ENCODE results near the gene RUBCNL.
"Not testable (repeated sequence)": the region's sequence is repeated elsewhere in the genome, so short reads cannot be mapped to it uniquely, and the experiment has no call there.

Gene RUBCNL, protein sequence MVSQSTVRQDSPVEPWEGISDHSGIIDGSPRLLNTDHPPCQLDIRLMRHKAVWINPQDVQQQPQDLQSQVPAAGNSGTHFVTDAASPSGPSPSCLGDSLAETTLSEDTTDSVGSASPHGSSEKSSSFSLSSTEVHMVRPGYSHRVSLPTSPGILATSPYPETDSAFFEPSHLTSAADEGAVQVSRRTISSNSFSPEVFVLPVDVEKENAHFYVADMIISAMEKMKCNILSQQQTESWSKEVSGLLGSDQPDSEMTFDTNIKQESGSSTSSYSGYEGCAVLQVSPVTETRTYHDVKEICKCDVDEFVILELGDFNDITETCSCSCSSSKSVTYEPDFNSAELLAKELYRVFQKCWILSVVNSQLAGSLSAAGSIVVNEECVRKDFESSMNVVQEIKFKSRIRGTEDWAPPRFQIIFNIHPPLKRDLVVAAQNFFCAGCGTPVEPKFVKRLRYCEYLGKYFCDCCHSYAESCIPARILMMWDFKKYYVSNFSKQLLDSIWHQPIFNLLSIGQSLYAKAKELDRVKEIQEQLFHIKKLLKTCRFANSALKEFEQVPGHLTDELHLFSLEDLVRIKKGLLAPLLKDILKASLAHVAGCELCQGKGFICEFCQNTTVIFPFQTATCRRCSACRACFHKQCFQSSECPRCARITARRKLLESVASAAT

DNA sequence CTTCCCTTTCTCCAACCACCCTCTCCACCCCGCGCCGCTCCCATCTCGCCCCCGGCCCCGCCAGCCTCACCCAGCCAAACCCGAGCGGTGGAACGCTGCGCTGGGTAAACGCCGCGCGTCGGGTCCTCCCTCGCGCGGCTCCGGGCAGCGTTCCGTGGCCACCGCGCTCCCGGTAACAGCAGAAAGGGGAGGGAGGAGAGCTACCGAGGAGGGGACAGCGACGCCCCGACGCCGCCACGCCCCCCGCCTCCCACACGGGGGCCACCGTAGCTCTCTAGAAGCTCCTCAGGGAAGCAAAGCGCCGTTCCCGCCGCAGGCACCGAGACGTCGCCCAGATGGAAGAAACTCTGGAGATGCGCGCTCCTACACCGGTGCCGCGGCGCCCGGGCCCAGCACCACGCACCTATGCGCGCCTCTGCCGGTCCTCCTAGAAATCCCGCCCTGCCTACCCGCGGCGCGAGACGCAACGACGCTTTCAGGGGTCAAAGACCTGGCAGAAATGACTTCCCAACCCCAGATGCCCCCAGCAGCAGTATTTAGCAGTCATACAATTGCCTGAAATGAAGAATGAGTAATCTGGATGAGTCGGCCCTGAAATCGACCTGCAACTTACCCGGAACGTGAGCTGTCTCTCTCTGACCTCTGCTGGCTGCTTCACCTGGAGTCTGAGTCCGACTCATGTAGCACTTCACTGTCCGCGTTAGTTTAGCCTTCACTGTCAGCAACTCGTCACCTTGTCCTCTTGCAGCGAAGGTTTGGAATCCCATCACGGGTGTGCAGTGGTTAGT is at the start of gene RUBCNL:
Gene RUBCNL (minus strand): TSS at position 189 of the 788 bp plus-strand sequence. CDS start 14,777 bp downstream, outside the sequence.
- peak; percentile 35 for DNase-seq

DNA sequence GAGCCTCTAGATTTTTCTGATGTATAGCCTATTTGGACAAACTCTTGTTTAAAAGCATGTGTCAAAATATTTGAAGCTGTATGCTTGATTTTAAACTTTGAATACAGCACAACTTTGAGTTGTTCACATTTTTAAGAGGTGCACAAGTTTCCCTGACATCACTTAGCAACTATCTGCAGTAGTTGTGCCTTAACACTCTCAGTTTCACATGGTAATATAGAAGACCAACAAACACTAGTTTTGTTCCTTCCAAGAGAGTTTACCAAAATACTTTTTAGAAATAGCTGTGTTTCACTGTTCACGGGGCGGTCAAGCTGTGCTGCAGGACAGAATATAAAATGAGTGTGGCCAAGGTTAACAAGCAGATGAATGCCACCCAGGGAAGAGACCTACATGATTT is 42.5 kb upstream of the RUBCNL start:
- not testable (repeated sequence) for DNase-seq

DNA sequence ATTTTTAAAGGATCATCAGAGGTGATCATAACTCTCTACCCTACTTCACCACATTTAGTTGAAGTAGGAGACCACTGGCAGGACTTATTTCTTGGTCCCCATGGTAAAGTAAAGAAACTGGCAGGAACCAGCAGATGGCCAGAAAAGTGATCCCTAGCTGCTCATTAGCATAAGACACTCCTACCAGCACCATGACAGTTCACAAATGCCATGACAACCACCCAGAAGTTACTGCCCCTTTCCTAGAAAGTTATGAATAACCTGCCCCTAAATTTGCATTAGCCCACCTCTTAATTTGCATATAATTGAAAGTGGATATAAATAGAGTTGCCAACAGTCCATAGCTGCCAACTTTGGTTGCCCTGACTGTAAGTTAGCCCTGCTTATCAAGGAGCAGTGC is 18.4 kb upstream of the RUBCNL start:
- DNase-seq = no peak

DNA sequence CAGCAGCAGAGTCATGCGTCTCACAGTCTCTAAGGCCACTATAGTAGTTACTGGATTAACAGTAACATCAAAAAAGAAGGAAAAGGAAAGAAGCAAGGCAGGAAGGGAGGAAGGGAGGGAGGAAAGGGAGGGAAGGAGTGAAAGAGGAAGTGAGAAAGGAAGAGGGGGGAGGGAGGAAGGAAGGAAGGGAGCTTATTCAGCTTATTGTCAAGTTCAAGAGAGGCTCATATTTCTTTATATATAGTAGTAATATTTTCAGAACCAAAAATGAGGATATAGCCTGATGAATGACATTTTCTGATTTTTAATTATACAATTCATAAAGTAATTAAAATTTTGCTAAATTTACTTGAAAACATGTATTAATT is 17.7 kb upstream of the RUBCNL start:
- no peak for DNase-seq

DNA sequence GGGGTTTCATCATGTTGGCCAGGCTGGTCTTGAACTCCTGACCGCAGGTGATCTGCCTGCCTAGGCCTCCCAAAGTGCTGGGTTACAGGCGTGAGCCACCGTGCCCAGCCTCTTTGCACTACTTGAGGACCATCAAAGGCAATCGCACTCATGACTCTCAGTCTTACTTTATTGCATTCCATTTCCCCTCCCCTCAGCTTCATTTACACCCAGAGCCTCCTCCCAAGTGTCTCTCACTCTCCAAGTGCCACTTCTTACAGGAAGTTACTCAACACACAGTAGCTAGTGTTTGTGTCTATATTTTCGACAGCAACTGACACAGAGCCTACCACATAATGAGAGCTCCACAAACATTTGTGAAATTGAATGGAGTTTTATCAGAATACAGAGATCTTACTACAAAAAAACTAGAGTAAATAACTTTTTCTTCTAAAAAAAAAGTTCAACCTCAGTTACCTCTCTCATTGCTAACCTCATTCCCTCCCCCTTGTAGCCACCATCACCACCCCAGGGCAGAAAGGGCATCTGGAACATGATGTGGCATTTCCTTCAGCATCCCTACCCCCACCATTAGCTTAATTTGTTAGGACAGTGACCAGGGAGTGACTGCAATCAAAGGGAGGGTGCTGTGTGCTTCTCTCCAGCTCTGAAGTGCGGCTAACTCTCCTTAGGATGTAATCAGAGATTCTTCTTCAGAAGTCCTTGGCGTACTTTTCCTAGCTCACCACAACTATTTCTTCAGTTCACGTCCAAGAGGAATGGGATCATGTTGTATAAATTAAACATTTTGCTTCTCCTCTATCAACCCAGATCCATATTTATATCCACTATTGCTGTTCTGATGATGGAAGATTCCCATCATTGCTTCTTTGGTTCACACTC is 17.0 kb upstream of the RUBCNL start:
- DNase-seq = no peak

DNA sequence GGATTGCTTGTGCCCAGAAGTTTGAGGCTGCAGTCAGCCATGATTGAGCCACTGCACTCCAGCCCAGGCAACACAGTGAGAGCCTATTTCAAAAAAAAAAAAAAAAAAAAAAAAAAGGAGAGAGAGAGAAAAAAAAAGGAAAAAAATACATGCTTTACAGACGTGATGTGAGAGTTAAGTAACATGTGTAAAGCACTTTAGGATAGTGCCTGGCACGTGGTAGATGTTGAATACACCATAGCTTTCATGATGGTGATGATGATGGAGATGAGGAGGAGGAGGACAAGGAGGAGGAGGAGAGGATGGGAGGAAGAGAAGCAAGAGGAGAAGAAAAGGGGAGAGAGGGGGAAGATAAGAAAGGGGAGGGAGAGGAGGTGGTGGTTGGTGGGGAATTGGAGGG is 15.1 kb upstream of the RUBCNL start:
- no peak for DNase-seq

DNA sequence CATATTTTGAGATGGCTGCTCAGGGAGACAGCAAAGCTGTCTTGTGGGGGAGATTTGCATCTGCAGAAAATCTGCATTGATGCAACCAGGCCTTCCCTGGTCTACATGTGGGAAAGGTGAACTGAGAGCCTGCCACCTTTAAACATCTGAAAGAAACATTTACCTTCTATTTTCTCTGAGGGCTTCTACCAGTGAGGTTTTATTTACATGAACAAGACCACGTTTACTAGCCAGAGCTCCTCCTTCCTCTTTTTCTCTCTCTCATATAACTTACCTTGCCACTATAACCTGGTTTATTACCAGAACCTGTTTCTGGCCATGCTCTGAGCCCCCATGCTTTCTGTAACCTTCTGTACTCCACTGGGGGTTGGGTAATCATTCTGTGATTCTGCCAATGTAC is 14.4 kb upstream of the RUBCNL start:
- DNase-seq = no peak

DNA sequence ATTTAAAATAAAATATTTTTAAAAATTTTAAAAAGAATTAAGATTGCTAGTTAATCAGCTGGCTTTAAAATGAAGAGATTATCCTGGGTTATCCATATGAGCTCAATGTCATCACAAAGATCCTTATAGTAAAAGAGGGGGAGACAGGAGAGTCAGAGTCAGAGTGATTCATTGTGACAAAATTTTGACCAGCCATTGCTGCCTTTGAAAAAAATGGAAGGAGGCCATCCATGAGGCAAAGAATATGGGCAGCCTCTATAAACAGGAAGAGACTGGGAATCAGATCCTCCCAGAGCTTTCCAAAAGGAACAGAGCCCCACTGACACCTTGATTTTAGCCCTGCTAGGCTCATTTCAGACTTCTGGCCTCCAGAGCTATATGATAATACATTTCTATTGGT is 9.3 kb upstream of the RUBCNL start:
- no peak for DNase-seq

DNA sequence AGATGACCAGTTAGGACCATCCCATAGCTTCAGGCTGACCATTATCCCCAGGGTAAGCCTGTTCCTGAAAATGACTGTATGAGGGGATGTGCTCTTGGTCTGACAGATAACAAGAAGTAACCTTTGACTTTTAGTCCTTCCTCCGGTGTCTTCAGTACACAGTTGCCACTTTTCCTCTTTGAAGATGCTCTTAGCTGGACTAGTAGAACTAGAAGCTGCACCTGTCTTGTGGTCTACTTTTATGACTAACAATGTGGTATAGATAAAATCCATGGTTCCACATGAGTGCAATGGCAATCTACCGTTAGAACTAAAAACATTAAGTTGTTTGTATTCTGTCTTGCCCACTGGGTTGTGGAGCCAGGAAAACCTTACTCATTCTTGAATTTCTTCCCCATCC is 5.9 kb upstream of the RUBCNL start:
- DNase-seq = no peak

DNA sequence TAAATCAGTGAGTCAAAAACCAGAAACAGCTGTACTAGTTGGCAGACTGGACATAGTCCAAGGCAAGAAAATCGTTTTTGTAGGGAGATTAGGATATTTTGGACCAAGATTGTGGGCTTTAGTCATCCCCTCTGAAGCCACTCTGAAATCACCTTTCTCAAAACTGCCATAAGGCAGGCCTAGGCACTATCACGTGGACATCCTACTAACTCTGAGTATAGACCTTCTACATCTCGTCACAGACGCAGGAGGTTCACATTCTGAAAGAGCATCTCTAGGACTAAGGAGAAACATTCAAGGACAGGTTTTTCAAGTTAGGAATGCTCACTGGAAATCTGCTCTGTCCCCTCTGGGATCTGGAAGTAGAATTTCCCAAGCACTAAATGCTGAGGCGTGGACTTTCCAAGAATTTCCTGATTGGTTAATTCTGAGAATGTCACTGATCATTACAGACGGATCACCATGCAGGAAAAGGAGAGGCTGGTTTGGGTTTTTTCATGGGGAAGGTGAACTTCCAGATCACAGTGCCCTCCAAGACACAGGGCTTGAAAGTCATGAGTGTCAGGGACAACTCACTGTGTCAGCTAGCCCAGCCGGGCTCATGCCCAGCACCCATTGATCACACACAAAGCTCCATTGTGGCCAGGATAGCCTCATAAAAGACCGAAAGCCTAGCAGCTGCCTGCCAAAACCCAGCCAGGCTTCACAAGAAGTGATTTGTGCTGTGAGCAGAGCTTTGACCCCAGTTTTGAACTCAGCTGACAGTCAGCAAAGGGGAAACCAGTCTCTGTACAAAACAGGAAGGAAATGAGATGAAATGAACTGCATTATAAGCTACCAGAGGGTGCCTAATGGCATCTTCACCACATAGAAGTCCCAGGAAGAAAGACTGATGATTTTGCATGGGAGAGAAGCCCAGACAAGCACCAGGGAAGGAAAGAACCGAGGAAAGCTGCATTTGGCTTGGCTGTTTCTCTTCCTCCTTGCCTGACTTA is 2.7 kb upstream of the RUBCNL start:
- peak; percentile 95 for DNase-seq

DNA sequence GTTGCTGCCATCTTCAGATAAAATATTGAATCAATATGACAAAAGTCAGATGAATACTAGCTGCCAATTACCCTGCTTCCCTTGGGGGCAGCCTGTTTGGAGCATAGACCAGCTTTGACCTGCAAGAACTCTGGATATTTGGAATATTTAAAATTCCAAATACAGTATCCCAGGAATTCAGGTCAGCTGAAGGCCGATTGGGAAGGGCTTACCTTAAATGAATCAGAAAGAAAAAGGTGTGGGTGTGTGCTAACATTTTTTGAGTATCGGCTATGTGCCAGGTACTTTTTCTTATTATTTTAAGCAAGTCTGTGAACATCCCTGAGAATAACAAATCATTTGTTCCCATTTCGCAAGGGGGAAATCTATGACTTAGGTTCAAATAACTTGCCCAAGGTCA is 1.8 kb upstream of the RUBCNL start:
- no peak for DNase-seq

DNA sequence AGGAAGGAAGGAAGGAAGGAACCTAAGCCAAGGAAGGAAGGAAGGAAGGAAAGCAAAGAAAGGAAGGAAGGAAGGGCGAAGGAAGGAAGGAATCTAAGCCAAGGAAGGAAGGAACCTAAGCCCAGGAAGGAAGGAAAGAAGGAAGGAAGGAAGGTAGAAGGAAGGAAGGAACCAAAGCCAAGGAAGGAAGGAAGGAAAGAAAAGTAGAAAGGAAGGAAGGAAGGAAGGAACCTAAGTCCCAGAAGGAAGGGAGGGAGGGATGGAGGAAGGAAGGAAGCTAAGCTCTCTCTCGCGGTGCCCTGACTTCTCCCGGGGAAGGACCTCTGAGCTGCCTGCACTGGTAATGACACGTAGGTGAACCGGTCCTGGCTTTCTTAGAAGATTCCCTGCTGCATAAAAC is 1.3 kb upstream of the RUBCNL start:
- no peak for DNase-seq

DNA sequence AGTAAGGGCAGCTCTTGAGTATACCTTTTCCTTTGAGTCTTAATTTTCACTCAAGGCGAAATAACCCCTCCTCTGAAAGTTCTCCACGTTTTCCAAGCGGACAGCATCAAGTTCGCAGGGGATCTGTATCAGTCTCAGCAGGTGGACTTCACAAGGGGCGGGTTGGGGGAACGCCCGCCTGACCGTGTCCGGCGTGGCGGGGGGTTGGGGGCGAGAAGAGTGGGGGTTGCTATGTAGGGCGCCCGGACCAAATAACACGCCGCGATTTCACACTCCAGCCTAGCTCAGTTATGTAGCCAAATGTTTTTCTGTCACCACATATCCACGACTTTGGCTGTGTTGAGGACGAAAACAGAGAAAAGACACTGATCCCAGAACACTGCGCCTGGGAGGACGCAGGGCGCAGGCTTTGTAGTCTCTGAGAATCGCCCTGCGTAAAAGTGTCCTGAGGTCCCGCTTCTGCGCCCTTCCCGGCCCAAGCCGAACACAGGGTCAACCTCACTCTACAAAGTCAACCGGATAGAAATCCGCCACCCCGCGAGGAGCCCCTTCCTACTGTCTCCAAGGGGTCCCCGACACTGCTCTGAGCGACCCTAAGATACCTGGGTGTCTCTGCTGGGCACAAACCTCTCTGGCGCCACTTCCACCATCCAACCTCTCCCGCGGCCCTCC is 524 bp downstream of the RUBCNL start:
- DNase-seq = no peak

DNA sequence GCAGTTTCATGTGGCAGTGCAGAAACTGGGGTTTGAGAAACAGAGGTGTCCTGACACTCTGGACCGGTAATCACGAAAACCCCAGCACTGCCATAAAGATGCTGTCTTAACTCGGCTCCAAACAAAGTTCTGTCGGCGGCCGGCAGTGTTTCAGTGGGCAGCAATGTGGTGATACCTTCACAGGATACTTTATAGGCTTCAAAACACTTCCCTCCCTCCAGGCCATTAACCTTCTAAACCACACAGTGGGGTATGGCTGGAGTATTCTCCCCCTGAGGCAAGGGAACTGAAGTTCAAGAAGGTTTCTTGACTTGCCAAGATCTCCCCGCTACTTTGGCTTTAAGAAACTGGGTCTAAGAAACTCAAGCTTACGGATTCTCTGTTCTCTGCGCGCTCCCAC is 1.1 kb downstream of the RUBCNL start:
- DNase-seq = no peak

DNA sequence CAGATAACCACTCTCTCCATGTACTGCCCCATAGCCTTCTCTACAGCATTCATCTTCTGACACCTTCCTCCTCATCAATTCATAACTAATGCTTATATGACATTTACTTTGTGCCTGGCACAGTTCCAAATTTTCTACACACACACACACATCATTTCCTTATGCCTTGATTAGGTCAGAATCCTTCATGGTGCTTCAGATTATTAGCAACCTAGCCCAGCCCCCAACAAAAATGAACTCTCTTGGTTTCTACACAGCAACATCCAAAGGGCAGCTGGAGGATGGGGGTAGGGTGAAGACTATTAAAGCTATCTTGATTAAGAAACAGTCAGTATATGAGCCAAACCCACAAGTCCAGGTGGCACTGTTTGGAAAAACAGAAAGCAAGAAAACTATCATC is 3.7 kb downstream of the RUBCNL start:
- no peak for DNase-seq

DNA sequence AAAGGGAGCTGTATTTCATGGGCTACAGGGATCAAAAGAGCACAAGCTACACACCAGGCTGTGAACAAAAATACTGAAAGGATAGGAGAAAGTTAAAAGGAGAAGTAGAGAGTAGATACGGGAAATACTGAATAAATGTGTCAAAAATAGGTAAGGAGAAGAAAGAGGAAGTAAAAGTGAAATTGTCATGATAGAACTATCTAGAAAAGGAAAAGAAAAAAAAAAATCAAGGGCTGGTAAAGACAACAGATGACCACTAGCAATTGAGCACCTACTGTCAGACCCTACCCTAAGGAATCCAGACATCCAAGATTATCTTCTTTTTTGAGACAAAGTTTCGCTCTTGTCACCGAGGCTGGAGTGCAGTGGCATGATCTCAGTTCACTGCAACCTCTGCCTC is 4.8 kb downstream of the RUBCNL start:
- no peak for DNase-seq

DNA sequence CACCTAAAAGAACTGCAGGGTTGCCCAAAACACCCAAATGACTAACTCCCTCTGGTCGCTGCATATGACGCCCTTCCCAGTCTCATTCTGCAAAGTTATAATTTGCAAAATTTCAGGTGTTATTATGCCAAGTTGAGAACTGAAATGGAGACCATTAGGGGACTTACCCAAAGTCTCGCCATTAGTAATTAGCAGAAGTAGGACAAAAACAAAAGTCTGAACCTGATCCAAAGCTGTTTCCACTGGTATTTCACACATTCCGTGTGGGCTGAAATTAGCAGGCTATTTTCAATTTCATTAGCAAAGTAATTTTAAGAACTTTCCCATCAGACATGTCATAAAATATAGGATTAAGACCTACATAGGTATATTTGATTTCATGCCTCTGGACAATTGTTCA is 6.8 kb downstream of the RUBCNL start:
- DNase-seq = no peak

DNA sequence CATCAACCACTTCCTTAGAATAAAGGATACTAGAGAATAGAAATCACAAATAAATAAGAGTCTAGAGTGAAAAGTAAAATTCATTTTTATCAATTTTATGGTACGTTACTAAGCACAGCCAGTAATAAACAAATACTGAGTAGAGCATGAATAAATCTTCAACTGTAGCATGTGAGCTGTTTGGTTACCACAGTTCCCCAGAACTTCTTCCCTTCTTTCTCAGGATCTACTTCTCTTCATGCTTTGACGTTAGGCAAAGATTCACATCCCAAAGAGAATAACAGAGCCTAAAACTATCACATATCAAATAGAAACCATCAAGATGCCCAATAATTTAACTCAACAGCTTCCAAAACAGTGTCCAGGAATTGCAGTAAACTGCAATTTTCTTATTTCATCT is 7.4 kb downstream of the RUBCNL start:
- DNase-seq = no peak

DNA sequence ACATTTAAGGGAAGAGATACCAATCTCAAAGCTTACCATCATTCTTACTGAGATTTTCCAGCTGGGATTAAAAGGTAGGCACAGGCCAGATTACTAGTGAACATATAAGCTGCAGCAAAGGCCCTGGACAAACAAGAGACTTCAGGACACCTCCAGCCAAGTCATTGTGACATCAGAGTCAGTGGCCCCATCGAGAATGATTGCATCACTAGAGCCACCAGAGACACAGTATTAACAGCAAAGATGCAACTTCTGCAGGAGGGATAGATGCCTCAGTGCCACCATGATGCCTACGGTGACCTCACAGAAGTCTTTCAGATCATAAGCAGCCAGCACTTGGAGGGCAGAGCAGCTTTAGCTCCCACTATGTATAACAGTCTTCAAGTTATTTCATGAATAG is 8.6 kb downstream of the RUBCNL start:
- DNase-seq = no peak

DNA sequence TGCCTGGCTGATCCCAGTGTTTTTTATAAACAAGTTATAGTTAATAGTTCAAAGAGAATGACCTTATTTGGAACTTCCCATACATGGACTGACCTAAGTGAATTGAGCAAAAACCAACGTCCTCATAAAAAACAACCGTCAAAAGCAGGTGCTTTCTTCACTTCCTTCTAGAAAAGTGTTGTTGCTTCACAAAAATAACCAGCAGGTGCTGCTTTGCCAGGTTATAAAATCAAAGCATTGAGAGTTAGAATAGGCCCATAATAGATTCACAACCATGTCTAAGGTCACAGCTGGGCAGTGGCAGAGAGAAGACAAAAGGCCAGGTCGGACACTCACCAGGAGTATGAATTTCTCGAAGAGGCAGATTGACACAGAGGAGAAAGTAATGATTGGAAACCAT is 9.5 kb downstream of the RUBCNL start:
- no peak for DNase-seq

DNA sequence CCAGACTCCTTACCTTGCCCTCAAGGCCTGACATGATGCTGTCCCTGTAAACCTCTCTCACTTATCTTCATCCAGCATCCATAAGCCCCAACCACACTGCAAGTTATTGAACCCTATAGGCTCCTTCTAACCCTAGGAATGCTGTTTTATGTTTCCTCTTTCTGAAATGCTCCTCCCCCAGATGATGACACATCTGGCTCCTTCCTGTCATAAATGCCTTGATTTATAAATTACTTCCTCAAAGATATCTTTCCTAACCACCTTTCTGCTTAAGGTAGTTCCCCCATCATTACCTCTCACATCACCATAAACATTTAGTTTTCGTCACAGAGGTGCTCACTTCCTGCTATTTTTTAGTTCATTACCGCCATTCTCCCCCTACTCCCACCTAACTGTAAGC is 12.3 kb downstream of the RUBCNL start:
- DNase-seq = no peak

Measured in midbrain (tissue), 1 donor.